Ramos (cell line): Measurements from ENCODE around the gene TEX13A.

Source experiments
- in situ Hi-C: fragments of 300-500 bp; cut with MboI; formaldehyde crosslinking; loops from one replicate; pipeline ENCODE4 v1.14.3; 2022; ENCODE audit warnings: low sequenced_read_pairs; ENCODE audit not compliant: unreplicated experiment

The TEX13A gene

DNA sequence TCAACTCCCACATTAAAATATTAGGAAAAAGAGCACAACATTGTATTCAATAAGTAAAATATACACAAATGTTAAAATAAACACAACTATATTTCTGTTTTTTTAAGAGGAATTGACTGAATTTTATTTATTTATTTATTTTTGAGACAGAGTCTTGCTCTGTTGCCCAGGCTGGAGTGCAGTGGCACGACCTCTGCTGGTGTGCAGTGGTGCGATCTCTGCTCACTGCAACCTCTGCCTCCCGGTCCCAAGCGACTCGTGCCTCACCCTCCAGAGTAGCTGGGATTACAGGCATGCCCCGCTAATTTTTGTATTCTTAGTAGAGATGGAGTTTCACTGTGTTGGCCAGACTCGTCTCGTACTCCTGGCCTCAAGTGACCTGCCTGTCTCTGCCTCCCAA is 31.4 kb downstream of the TEX13A start:
- in situ Hi-C loops = no loop called here

DNA sequence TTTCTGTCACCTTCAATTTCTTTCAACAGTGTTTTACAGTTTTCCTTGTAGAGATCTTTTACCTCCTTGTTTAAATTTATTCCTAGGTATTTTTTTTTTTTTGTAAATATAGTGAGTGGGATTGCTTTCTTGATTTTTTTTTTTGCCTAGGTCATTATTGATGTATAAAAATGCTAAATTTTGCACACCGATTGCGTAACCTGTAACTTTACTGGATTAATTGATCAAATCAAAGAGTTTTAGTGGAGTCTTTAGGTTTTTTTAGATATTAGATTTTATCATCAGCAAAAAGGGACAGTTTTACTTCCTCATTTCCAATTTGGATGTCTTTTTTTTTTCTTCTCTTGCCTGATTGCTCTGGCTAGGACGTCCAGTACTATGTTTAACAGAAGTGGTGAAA is 40.9 kb downstream of the TEX13A start:
- in situ Hi-C loops = no loop called here

GRCh38 chrX:105173071-105173470 is 47.4 kb downstream of the TEX13A start:
- in situ Hi-C loops = no loop called here
